Thoracic aorta (tissue), 2 donors: ENCODE data around the gene HMGB1. TPM values are rescaled to one million over a fixed set of nuclear protein-coding genes. Genes with fewer than 3 reads are reported as not detected.
A peak's percentile ranks its signal among the peaks of the same experiment; 100 is the strongest.

ENCODE experiments used
- ATAC-seq: fragments of 150-250 bp; one replicate; pipeline ENCODE4 v1.8.0; 2017; ENCODE audit warnings: low read depth; ENCODE audit not compliant: insufficient number of reproducible peaks, low FRiP score
- DNase-seq: peaks from one replicate; pipeline ENCODE4 v3.0.0-alpha.2; 2020; ENCODE audit warnings: low spot score
- H3K27ac ChIP-seq, 2 donors: fragments of 200-600 bp; sonication (generic); 1 replicate in 1 of 2; 2 replicates in 1 of 2; pipeline ENCODE4 v1.5.1; 2016; ENCODE audit warnings: mild to moderate bottlenecking in 2 of 2, moderate library complexity in 2 of 2
- H3K27me3 ChIP-seq: fragments of 200-600 bp; sonication (generic); replicated peaks from 2 replicates; pipeline ENCODE4 v1.6.0; 2016; ENCODE audit warnings: mild to moderate bottlenecking; ENCODE audit not compliant: insufficient read depth
- H3K36me3 ChIP-seq: fragments of 200-600 bp; sonication (generic); one replicate; pipeline ENCODE4 v1.5.1; 2016
- H3K4me1 ChIP-seq, 2 donors: fragments of 200-600 bp; sonication (generic); 1 replicate in 1 of 2; 2 replicates in 1 of 2; pipeline versions ENCODE4 v1.5.1 to v1.6.0; 2016; ENCODE audit warnings: low read depth in 2 of 2, mild to moderate bottlenecking in 1 of 2; ENCODE audit not compliant: control insufficient read depth in 1 of 2
- H3K4me3 ChIP-seq: fragments of 200-600 bp; sonication (generic); 2 replicates; pipeline ENCODE4 v1.5.1; 2016; ENCODE audit warnings: mild to moderate bottlenecking
- H3K9me3 ChIP-seq: fragments of 200-600 bp; sonication (generic); 2 replicates; pipeline ENCODE4 v1.5.1; 2016
- CTCF ChIP-seq: fragments of 200-600 bp; sonication (generic); IDR thresholded peaks from one replicate; pipeline ENCODE4 v1.5.1; 2019; ENCODE audit warnings: antibody characterized with exemption
- total RNA-seq, 2 donors: library from RNA; depleted of rRNA; stranded (reverse); fragments of >200 nt; gene quantifications; one replicate each; pipeline versions ENCODE4 v1.1.0 to v1.2.3, GENCODE V29; 2016

Gene HMGB1
- total RNA-seq, 2 donors from 2014 or later = 188 to 369 TPM

DNA sequence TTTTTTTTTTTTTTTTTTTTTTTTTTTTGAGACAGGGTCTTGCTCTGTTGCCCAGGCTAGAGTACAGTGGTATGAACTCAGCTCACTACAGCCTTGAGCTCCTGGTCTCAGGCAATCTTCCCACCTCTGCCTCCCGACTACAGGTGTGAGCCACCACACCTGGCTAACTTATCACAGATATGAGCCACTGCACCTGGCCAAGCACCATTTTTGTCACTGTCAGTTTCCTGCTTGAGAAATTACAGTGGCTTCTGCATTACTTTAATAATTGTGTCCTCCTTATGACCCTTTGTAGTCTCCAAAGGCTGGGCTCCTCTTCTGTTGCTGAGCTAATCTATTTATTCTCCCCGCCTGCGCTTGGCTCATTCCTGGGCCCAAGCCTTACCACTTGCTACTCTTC, 27.4 kb downstream of the HMGB1 start:
- Histone ChIP-seq H3K27me3 (no peaks in the 10 kb centered on the region), H3K4me1 (no peaks in the 10 kb centered on the region), H3K36me3 (no peaks in the 10 kb centered on the region), H3K27ac (no peak overlapping the region), H3K4me3 (no peak overlapping the region), H3K9me3 (no peaks in the 10 kb centered on the region)
- no peak for DNase-seq
- ATAC-seq = no peak
- TF ChIP-seq CTCF = no peak

GRCh38 chr13:30437177-30437576, 28.6 kb downstream of the HMGB1 start:
- H3K27ac ChIP-seq = no peak overlapping the region
- no peaks in the 10 kb centered on the region for H3K4me1 ChIP-seq
- H3K4me3 ChIP-seq = no peak overlapping the region
- DNase-seq (no peak), ATAC-seq (no peak)
- H3K27me3 ChIP-seq = no peaks in the 10 kb centered on the region
- no peak for TF ChIP-seq CTCF
- H3K36me3 ChIP-seq = no peaks in the 10 kb centered on the region
- H3K9me3 ChIP-seq = no peaks in the 10 kb centered on the region

GRCh38 chr13:30435911-30436451, 29.8 kb downstream of the HMGB1 start:
- Histone ChIP-seq H3K4me3 (no peak overlapping the region), H3K36me3 (no peaks in the 10 kb centered on the region), H3K27me3 (no peaks in the 10 kb centered on the region), H3K27ac (no peak overlapping the region), H3K9me3 (no peaks in the 10 kb centered on the region), H3K4me1 (peaks cover 0 to 9% of the 10 kb centered on the region in 2 donors)
- DNase-seq (no peak), ATAC-seq (no peak)
- TF ChIP-seq CTCF = no peak

DNA sequence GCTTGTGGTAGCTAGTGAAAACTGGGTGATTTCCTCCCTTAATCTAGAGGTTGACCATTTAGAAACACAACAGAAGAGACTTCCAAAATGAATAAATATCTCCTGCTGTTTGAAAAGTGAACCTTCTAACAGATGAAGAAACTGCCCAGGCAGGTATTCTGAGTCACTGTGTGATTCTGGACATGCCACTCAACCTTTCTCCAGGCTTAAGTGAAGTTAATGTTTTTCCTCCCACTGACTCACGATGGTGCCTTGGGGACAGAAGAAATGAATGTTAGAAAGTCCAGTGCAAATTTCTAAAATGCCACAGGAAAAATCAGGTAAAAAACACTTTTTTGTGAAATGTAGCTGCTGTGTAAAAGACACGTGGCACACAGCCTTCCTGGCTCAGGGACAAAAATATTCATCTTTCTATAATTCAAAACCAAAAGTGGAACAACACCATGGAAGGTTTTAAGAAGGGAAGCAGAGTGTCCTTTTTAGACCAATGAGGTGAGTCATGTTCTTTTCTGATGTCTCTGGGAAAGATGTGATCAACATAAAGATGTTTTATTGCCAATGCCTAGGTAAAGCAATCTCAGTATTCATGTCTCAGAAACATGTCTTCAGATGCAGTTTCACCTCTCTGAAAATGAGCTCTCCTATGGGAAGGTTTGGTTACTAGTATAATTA, 34.3 kb downstream of the HMGB1 start:
- Histone ChIP-seq H3K27me3 (no peaks in the 10 kb centered on the region), H3K4me3 (no peak overlapping the region), H3K27ac (peak overlapping the region; percentile 72 to 80), H3K4me1 (peaks cover 1 to 22% of the 10 kb centered on the region in 2 donors), H3K36me3 (no peaks in the 10 kb centered on the region), H3K9me3 (no peaks in the 10 kb centered on the region)
- ATAC-seq (no peak), DNase-seq (no peak)
- no peak for TF ChIP-seq CTCF

GRCh38 chr13:30429721-30430694, 35.7 kb downstream of the HMGB1 start:
- peak; percentile 95 for ATAC-seq

More at GRCh38 chr13:30429721-30430694, 35.7 kb downstream of the HMGB1 start:
- Histone ChIP-seq H3K36me3 (no peaks in the 10 kb centered on the region), H3K27ac (peak overlapping the region; percentile 72 to 80), H3K9me3 (no peaks in the 10 kb centered on the region), H3K4me3 (no peak overlapping the region), H3K27me3 (no peaks in the 10 kb centered on the region), H3K4me1 (peaks cover 2 to 22% of the 10 kb centered on the region in 2 donors)
- no peak for TF ChIP-seq CTCF
- no peak for DNase-seq
